Ishikawa (cell line): ENCODE data around the gene ESF1.

Source experiments
- CEBPB ChIP-seq: IDR thresholded peaks from 2 replicates; pipeline ENCODE4 v1.6.1; 2012
- CREB1 ChIP-seq: IDR thresholded peaks from 2 replicates; pipeline ENCODE4 v1.6.1; 2012; ENCODE audit warnings: low read depth
- EGR1 ChIP-seq: IDR thresholded peaks from 2 replicates; pipeline ENCODE4 v1.6.1; 2012
- EP300 ChIP-seq: IDR thresholded peaks from 2 replicates; pipeline ENCODE4 v1.6.1; 2012; ENCODE audit warnings: borderline replicate concordance
- FOXM1 ChIP-seq: IDR thresholded peaks from 2 replicates; pipeline ENCODE4 v1.6.1; 2012; ENCODE audit warnings: low read depth, borderline replicate concordance
- NFIC ChIP-seq: IDR thresholded peaks from 2 replicates; pipeline ENCODE4 v1.6.1; 2012
- RAD21 ChIP-seq: IDR thresholded peaks from 2 replicates; pipeline ENCODE4 v1.6.1; 2012; ENCODE audit warnings: low read depth
- REST ChIP-seq: IDR thresholded peaks from 2 replicates; pipeline ENCODE4 v1.6.1; 2012; ENCODE audit warnings: low read depth, mild to moderate bottlenecking
- TAF1 ChIP-seq: IDR thresholded peaks from 2 replicates; pipeline ENCODE4 v1.6.1; 2012; ENCODE audit warnings: low read depth, mild to moderate bottlenecking
- TCF12 ChIP-seq: IDR thresholded peaks from 2 replicates; pipeline ENCODE4 v1.6.1; 2012; ENCODE audit warnings: low read depth
- TEAD4 ChIP-seq: IDR thresholded peaks from 2 replicates; pipeline ENCODE4 v1.6.1; 2012
- USF1 ChIP-seq: IDR thresholded peaks from 2 replicates; pipeline ENCODE4 v1.6.1; 2012
- YY1 ChIP-seq: IDR thresholded peaks from 2 replicates; pipeline ENCODE4 v1.6.1; 2012; ENCODE audit warnings: low read depth
- ZBTB7A ChIP-seq: IDR thresholded peaks from 2 replicates; pipeline ENCODE4 v1.6.1; 2012; ENCODE audit warnings: low read depth
- TF ChIP-seq, protein P1 (sequence below): IDR thresholded peaks from 2 replicates; pipeline ENCODE4 v1.6.1; 2012

The ESF1 gene

GRCh38 chr20:13744352-13744751 lies 40.4 kb downstream of the ESF1 start:
- TF ChIP-seq YY1, result no peak
- TF ChIP-seq, protein P1, sequence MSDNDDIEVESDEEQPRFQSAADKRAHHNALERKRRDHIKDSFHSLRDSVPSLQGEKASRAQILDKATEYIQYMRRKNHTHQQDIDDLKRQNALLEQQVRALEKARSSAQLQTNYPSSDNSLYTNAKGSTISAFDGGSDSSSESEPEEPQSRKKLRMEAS, result no peak
- no peak for TF ChIP-seq USF1

DNA sequence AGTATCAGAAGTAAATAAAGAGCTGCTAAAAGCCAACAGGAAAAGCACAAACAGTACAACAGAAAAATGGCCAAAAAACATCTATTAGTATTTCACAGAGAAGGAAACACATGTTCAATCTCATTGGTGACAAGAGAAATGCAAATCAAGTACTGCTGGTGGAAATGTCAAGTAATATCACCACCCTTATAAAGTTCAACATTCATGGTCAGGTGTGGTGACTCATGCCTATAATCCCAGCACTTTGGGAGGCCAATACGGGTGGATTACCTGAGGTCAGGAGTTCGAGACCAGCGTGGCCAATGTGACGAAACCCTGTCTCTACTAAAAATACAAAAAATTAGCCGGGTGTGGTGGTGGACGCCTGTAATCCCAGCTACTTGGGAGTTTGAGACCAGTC lies 42.8 kb downstream of the ESF1 start:
- TF ChIP-seq TAF1 (no peak), TCF12 (no peak), REST (no peak), FOXM1 (no peak), YY1 (no peak), CREB1 (no peak), RAD21 (no peak), ZBTB7A (no peak), EGR1 (no peak), TEAD4 (no peak)

DNA sequence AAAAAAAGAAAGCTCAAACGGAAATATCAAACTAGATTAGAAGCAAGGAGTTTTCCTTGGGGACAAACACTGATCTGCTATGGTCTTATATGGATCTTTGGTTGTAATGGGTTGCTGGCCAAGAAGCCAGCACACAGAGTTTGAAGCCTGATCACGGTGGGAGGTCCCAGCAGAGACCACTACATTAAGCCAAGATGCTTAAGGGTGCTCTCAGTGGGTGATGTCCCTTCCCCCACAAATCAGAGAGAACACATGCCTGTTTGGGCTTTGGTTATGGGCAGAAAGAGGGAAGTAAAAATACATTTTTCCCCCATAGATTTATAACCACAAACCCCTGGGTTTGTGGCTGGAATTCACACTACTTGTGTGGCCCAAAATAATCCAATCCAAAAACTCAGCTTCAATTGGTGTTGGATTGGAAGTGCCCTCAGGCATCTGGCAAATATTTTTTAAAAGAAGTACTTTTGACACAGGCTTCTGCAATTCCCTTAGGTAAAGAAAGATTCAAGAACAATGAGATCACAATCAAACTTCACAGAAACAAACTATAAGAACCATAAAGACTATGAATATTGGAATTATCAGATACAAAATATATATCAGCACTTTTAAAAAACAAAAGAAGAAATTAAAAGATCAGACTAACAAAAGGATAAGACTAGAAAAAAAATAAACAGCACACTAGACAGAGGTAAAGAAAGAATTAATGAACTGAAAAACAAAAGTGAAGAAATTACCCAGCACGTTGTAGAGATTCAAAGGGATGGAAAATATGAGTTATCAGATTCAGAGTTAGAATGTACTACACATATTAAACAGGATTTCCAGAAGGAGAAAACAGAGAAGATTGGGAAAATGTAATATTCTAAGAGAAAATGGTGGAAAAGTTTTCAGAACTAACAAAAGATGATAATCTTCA lies 44.7 kb downstream of the ESF1 start:
- TF ChIP-seq YY1 (no peak), TCF12 (no peak), EGR1 (no peak), FOXM1 (no peak), CREB1 (no peak), NFIC (no peak), TAF1 (no peak), CEBPB (no peak), ZBTB7A (no peak), EP300 (no peak), REST (no peak), USF1 (no peak)
- TF ChIP-seq, protein P1, result no peak

- TF ChIP-seq FOXM1 (no peak), CREB1 (no peak), EP300 (no peak), TCF12 (no peak), RAD21 (no peak), ZBTB7A (no peak)
- TF ChIP-seq, protein P1, result no peak
Observed at GRCh38 chr20:13736436-13737191, 48.1 kb downstream of the ESF1 start.

DNA sequence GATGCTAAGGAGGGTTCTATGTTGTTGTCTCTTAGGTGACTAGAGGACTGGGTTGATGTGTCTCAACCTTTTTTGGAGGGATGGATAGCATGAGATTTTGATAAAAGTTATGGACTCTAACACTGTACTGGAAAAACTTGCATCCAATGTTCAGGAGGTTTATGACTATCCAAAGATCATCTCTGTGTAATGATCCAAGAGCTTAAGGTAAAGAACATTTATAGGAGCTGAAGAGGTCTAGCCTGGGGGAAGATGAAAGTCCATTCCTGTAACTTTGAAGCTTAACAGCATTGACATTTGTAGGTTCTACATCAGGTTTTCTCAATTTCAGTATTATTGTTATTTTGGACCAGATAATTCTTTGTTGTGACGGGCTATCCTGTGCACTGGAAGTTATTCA lies 48.9 kb downstream of the ESF1 start:
- no peak for TF ChIP-seq EP300

GRCh38 chr20:13723011-13723410 lies 61.7 kb downstream of the ESF1 start:
- TF ChIP-seq EP300, result no peak
- no peak for TF ChIP-seq CEBPB
